ENCODE measurements around the gene ZBTB34. TPM values are rescaled to one million over a fixed set of nuclear protein-coding genes. Genes with fewer than 3 reads are reported as not detected.

The ZBTB34 gene
- polyA plus RNA-seq, 3 donors: 3.2 to 15.3 (median 3.6) TPM

DNA sequence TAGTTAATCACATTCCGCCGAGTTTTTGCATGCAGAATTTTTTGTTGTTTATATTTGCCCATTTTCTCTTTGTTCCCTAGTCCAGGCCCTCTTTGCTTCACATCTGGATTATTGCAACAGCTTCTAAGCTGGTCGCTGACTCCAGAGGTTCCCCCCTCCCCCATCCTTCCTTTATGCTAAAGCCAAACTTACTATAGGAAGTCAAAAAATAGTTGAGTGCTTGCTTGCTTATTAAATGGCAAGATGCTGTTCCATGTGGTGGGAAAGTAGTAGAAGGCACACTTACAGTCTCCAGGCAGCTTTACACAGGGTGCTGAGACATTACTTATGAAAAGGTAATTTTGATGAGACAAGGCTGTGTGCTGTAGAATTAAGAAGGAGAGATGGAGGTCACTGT is 1.3 kb downstream of the ZBTB34 start:
- Histone ChIP-seq H3K36me3 (replicated peaks in 1 of 2; ENCODE audit: control insufficient read depth in 1 of 2, insufficient read depth in 2 of 2, low read length in 2 of 2) (peaks cover 17 to 29% of the 10 kb centered on the region in 2 donors), H3K27ac (ENCODE audit: low read depth in 1 of 2, low read length in 2 of 2) (peak overlapping the region; percentile 46 to 82), H3K27me3 (ENCODE audit: control insufficient read depth in 2 of 2, insufficient read depth in 2 of 2, low read length in 2 of 2) (no peaks in the 10 kb centered on the region), H3K9me3 (replicated peaks in 1 of 2; ENCODE audit: control insufficient read depth in 1 of 2, insufficient read depth in 1 of 2, low read length in 2 of 2) (no peaks in the 10 kb centered on the region), H3K9ac (ENCODE audit: insufficient read depth, low read length, poor library complexity, severe bottlenecking) (peak overlapping the region; percentile 78), H4K20me1 (ENCODE audit: insufficient read depth, low read length) (peaks cover 54% of the 10 kb centered on the region), H3K4me3 (replicated peaks in 1 of 3; ENCODE audit: low read depth in 2 of 3, low read length in 3 of 3) (peak overlapping the region; percentile 86 to 93 (median 87)), H3K79me2 (ENCODE audit: insufficient read depth, low read length) (peaks cover 65% of the 10 kb centered on the region), H2AFZ (ENCODE audit: insufficient read depth, low read depth, low read length, poor library complexity, severe bottlenecking) (peak overlapping the region; percentile 50), H3K4me1 (ENCODE audit: control insufficient read depth in 1 of 2, insufficient read depth in 2 of 2, low read length in 2 of 2) (peaks cover 37 to 40% of the 10 kb centered on the region in 2 donors), H3K4me2 (replicated peaks; ENCODE audit: extremely low read depth, low read length, poor library complexity, severe bottlenecking) (peak overlapping the region; percentile 89)
- H3K27ac Mint-ChIP-seq: peak overlapping the region; percentile 88 to 97 (median 92)
- WGBS (ENCODE audit: insufficient coverage): no CpG with 5 or more reads among the region's 3 CpGs
- peaks cover 0 to under 1% (median 0%) of the 10 kb centered on the region in 7 donors for H3K9me3 Mint-ChIP-seq
- H3K27me3 Mint-ChIP-seq (ENCODE audit: low read depth in 3 of 3): peaks cover 0 to 2% (median 0%) of the 10 kb centered on the region in 3 donors
- intact Hi-C loops (cut with micrococcal nuclease): loop anchor here in 1 of 2 donors (5.0 kb wide), 2 partner anchors 54 to 56 kb away; partner anchors contain the start of gene ZBTB43
- peaks cover 26 to 31% of the 10 kb centered on the region in 2 donors for H3K36me3 Mint-ChIP-seq
- TF ChIP-seq CTCF (IDR thresholded peaks at IDR 0.05): no peak
- DNase-seq: peak in 2 of 3 donors; percentile 28 to 35
- H3K4me1 Mint-ChIP-seq: peaks cover 46% of the 10 kb centered on the region
- peak overlapping the region; percentile 89 to 99 for H3K4me3 Mint-ChIP-seq

DNA sequence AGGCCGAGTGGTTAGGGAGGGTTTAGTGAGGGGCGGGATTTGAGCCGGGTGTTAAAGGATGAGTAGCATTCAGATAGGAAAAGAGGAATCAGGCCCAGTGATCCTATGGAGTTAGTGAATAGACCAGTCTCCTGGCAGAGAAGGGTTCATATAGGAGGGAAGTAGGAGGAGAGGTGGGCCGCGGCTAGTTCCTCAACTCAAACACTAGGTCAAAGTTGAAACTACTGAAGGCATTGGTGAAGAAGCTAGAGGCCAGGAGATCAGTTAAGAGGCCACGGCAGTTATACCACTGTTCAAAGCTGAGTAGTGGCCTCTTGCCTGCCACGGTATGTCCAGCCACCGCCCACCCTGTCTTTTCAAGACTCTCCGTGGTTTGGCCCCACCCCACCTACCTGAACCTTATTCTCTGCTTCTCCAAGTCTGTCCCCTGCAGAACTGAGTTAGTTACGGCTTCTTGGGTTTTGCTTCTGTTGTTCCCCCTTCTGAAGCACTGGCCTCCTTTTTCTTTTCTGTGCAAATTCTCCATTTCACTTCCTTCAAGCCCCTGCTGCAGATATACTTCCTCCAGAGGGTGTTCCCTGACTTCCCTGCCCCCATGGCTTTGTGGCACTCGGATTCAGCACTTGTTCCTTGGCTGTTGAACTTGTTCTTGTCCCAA is 1.8 kb downstream of the ZBTB34 start:
- H2AFZ ChIP-seq (ENCODE audit: insufficient read depth, low read depth, low read length, poor library complexity, severe bottlenecking): peak overlapping the region; percentile 50
- H3K9ac ChIP-seq (ENCODE audit: insufficient read depth, low read length, poor library complexity, severe bottlenecking): peak overlapping the region; percentile 78
- H3K27me3 ChIP-seq (ENCODE audit: control insufficient read depth in 2 of 2, insufficient read depth in 2 of 2, low read length in 2 of 2): no peaks in the 10 kb centered on the region
- 0% methylated on average over 8 of the region's 11 CpGs for WGBS (ENCODE audit: insufficient coverage)
- H3K9me3 ChIP-seq (replicated peaks in 1 of 2; ENCODE audit: control insufficient read depth in 1 of 2, insufficient read depth in 1 of 2, low read length in 2 of 2): no peaks in the 10 kb centered on the region
- Mint-ChIP-seq H3K4me3 (peak overlapping the region; percentile 89 to 99), H3K4me1 (peaks cover 48% of the 10 kb centered on the region), H3K9me3 (no peaks in the 10 kb centered on the region), H3K27me3 (ENCODE audit: low read depth in 3 of 3) (peaks cover 0 to 1% (median 0%) of the 10 kb centered on the region in 3 donors), H3K27ac (peak overlapping the region; percentile 88 to 97 (median 92)), H3K36me3 (peaks cover 29 to 36% of the 10 kb centered on the region in 2 donors)
- peaks cover 70% of the 10 kb centered on the region for H3K79me2 ChIP-seq (ENCODE audit: insufficient read depth, low read length)
- H3K27ac ChIP-seq (ENCODE audit: low read depth in 1 of 2, low read length in 2 of 2): peak overlapping the region; percentile 46 to 82
- H3K4me1 ChIP-seq (ENCODE audit: control insufficient read depth in 1 of 2, insufficient read depth in 2 of 2, low read length in 2 of 2): peaks cover 37 to 40% of the 10 kb centered on the region in 2 donors
- peak overlapping the region; percentile 86 to 93 (median 87) for H3K4me3 ChIP-seq (replicated peaks in 1 of 3; ENCODE audit: low read depth in 2 of 3, low read length in 3 of 3)
- DNase-seq: peak in 2 of 3 donors; percentile 58 to 64
- intact Hi-C loops (cut with micrococcal nuclease): loop anchor here in 1 of 2 donors (5.0 kb wide), 2 partner anchors 55 kb away; partner anchors contain the start of gene ZBTB43
- H3K4me2 ChIP-seq (replicated peaks; ENCODE audit: extremely low read depth, low read length, poor library complexity, severe bottlenecking): peak overlapping the region; percentile 89
- TF ChIP-seq CTCF (IDR thresholded peaks at IDR 0.05): no peak
- peaks cover 18 to 34% of the 10 kb centered on the region in 2 donors for H3K36me3 ChIP-seq (replicated peaks in 1 of 2; ENCODE audit: control insufficient read depth in 1 of 2, insufficient read depth in 2 of 2, low read length in 2 of 2)
- peaks cover 60% of the 10 kb centered on the region for H4K20me1 ChIP-seq (ENCODE audit: insufficient read depth, low read length)
